Stimulated activated CD8-positive, alpha-beta memory T cell treated with anti-CD3 and anti-CD28 coated beads, Interleukin-7, amount 100 ng/mL, for 4 hours (primary cell): ENCODE results near the gene ACVRL1.

Source experiments
- DNase-seq, 2 donors: peaks; one replicate each; pipeline ENCODE4 v3.0.0-alpha.2; 2020; ENCODE audit warnings: low read depth in 2 of 2

The ACVRL1 gene

GRCh38 chr12:51898506-51898905 lies 8.8 kb upstream of the ACVRL1 start:
- DNase-seq, result no peak

GRCh38 chr12:51898937-51899336 lies 8.4 kb upstream of the ACVRL1 start:
- DNase-seq, result no peak

- DNase-seq, result no peak
Measured at GRCh38 chr12:51900323-51900889, 6.9 kb upstream of the ACVRL1 start.

GRCh38 chr12:51901121-51901817 lies 6.0 kb upstream of the ACVRL1 start:
- no peak for DNase-seq

- DNase-seq, result no peak
Measured at GRCh38 chr12:51901881-51902280, 5.4 kb upstream of the ACVRL1 start.

GRCh38 chr12:51904951-51905470 lies 2.3 kb upstream of the ACVRL1 start:
- DNase-seq, result no peak

- DNase-seq, result no peak
Measured at GRCh38 chr12:51905471-51906429, 1.6 kb upstream of the ACVRL1 start.

- no peak for DNase-seq
Measured at GRCh38 chr12:51906430-51907082, 748 bp upstream of the ACVRL1 start.

- no peak for DNase-seq
Measured at GRCh38 chr12:51907856-51908425, 637 bp downstream of the ACVRL1 start.

GRCh38 chr12:51908876-51909592 lies 1.7 kb downstream of the ACVRL1 start:
- DNase-seq, result no peak

- DNase-seq, result no peak
Measured at GRCh38 chr12:51910168-51910567, 2.9 kb downstream of the ACVRL1 start.

- DNase-seq, result no peak
Measured at GRCh38 chr12:51910691-51911090, 3.4 kb downstream of the ACVRL1 start.

- no peak for DNase-seq
Measured at GRCh38 chr12:51911307-51911706, 4.0 kb downstream of the ACVRL1 start.

- DNase-seq, result no peak
Measured at GRCh38 chr12:51911788-51912711, 4.7 kb downstream of the ACVRL1 start.

- no peak for DNase-seq
Measured at GRCh38 chr12:51913071-51914033, 6.0 kb downstream of the ACVRL1 start.

GRCh38 chr12:51914034-51914923 lies 7.0 kb downstream of the ACVRL1 start:
- DNase-seq, result no peak

- no peak for DNase-seq
Measured at GRCh38 chr12:51915003-51915625, 7.8 kb downstream of the ACVRL1 start.
